Stimulated activated CD8-positive, alpha-beta memory T cell treated with anti-CD3 and anti-CD28 coated beads, Interleukin-4, amount 100 ng/mL, for 48 hours (primary cell): ENCODE data around the gene MOB4.
A peak's percentile ranks its signal among the peaks of the same experiment; 100 is the strongest.
"Not testable (repeated sequence)": the region's sequence is repeated elsewhere in the genome, so short reads cannot be mapped to it uniquely, and the experiment has no call there.

ENCODE experiments used
- DNase-seq: peaks from one replicate; pipeline ENCODE4 v3.0.0-alpha.2; 2020

The MOB4 gene

GRCh38 chr2:197515315-197515738 is 539 bp upstream of the MOB4 start:
- DNase-seq: no peak

DNA sequence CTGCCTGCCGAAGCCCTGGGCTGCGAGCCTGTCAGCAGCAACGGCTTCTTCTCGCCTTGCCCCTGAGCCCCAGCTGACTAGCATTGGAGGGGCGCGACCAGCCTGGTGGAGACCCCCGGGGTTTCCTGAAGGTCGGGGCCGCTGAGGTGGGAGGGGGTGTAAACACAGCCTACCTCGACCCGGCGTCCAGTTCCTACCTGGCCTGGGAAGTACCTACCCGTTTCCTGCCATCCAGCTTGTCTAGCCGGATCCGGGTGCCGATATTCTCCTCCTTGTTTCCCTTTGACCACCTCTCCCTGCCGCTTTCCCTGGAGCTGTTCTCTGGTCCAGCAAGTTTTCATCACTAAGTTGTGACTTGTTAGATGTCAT is 511 bp downstream of the MOB4 start:
- peak; percentile 46 for DNase-seq

DNA sequence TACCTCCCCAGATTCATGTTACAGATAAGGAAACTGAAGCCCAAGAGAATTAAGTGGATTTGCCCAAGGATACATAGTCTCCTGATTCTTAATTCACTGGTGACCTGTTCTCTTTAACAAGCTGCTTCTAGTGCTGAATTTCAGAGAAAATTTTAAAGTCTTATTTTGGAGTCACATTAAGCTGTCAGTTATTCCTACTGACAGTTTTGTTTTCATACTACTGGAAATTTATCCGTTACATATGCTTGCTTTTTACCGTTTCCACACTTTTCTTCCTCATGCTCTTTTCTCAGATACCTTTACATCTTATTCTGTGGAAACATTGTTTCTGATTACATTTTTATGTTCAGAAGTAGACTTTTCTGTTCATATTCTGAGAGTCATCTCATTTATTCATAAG is 1.3 kb downstream of the MOB4 start:
- DNase-seq: no peak

DNA sequence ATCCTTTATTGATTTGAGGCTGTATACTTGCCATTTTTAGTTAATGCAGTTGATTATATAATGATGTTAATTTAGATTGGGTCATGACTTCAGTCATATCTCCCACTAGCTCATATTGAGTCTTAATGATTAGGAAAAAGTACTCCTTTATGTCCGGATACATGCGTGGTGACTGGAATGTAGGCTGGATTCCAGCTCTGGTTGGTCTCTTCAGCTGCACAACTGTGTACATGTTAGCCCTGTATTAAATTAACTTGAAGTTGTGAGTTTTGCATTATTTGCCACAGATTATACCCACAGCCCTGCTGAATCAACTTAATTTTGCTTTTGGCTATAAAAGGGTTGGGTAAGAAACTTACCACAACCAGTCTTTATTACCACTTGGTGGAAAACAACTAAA is 22.5 kb downstream of the MOB4 start:
- no peak for DNase-seq

DNA sequence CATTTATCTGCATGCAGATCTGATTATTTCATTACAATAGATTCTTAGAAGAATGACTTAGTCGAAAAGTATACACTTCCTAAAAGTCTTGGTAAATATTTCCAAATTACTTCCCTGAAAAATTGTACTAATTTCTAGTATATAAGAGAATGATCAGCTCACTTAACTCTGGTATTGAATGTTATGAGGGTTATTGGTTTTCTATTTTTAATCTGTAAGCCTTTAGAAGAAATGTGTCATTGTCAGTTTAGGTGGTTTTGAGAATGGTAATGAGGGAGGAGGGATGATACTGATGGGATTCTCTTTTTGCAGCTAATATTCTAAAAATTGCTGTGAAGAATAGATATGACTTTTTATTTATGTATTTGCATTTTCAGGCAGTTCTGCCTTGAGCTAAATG is 23.9 kb downstream of the MOB4 start:
- no peak for DNase-seq

DNA sequence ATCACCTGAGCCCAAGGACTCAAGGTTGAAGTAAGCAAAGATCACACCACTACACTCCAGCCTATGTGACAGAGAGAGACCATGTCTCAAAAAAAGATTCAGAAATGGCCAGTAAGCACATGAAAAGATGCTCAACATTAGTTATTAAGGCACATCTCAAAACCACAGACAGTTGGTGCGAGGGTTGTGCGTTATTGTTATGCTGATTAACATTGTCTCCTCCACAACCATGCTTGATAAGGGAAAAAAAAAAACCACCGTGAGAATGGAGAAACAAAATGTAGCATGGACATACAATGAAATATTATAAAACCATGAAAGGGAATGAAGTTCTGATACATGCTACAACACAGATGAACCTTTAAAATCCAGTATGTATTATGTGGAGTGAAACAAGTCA is 27.3 kb downstream of the MOB4 start:
- no peak for DNase-seq

DNA sequence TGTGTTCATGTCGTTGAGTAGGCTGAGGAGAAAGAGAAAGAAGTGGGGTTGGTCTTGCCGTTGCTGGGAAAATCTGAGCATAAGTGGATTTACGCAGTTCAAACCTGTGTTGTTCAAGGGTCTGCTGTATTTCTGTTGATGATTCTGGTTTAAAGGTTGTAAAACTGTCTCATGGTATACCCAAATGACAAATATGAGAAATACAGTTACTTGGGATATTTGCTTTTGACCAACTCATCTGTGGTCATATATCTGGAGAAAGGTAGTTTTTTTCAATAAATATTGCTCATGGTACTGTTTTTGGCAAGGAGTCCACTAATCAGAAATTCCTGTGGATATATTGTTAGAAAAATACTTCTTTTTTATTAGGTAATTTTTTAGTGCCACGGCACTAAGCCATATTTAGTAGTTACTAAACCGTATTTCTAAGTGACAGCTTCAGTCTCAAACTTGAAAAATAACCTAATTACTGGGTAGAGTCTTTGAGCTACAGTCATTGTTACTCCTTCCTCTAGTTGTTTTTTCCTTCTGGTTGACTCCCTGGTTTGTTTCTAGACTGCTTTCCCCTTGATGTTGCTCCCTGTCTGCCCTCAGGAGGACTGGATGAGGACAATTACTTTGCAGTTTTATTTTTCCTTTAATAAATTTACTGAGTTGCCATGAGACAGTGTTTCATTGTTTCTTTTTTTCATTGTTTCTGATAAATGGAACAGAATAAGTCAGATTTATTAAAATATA is 31.5 kb downstream of the MOB4 start:
- DNase-seq: no peak

DNA sequence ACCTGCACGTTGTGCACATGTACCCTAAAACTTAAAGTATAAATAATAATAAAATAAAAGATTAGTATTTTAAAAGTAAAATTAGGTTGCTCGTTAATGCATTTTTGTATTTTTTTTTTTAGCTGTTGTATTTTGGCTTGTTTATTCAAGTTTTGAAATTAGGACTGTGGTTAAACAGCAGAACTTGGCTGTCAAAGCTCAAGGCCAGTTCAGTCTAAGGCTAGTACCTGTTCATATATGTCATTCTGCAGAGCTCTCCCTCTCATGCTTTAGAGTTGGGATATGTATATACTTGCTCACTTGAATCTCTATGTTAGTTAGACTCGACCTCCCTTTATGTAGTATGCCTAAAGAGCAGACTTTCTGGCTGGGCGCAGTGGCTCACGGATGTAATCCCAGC is 32.7 kb downstream of the MOB4 start:
- no peak for DNase-seq

GRCh38 chr2:197551260-197551659 is 35.4 kb downstream of the MOB4 start:
- not testable (repeated sequence) for DNase-seq

DNA sequence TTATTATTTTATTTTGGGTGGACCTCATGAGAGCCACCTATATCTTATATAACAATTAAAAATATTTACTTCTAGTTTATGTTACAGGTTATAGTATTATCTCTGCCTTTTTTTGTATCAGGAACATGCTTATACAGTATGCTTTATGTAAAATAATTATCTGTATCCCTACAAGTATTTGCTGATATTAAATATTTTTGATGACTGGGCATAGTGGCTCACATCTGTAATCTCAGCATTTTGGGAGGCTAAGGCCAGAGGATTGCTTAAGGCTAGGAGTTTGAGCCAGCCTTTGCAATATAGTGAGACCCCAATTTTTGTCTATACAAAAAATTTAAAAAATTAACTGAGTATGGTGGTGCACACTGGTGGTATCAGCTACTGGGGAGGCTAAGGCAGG is 39.6 kb downstream of the MOB4 start:
- no peak for DNase-seq

- no peak for DNase-seq
These were observed 40.6 kb downstream of the MOB4 start for GRCh38 chr2:197556456-197556855.

- DNase-seq: no peak
These were observed 42.5 kb downstream of the MOB4 start for GRCh38 chr2:197558393-197558792.

DNA sequence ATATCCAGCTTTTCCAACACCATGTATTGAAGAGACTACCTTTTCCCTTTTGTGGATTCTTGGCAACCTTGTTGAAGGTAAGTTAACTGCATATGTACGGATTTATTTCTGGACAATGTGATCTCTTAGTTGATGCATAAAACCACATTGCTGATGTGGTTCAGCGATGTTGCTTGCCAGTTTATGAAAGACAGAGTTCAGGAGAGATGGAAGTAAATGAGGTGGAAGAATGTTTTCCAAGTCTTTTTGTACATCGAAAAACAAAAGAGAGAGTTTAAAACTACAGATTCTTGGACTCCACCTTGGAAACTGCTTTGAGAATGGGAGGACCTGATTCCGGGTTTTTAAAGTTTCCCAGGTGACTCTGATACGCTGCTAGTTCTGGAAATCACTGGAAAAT is 43.8 kb downstream of the MOB4 start:
- DNase-seq: no peak

DNA sequence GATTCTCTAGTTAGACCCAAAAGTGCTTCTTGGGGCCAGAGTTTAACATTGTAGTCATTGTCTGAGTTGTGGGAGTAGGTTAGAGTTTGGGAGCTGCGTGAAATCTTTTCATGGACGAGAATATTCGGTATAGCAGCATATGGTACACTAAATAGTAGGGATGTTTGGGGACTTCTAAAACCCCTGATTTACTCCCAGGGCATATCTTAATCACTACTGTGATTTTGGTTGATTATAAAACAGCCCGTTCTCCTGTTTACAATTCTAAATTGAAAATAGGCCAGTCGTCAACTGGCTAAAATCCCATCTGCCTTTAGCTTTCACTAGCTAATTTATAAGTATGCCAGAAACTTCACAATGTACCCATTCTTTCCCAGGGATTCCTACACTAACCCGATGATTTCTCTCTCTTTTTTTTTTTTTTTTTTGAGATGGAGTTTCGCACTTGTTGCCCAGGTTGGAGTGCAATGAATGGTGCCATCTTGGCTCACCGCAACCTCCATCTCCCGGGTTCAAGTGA is 44.3 kb downstream of the MOB4 start:
- no peak for DNase-seq

DNA sequence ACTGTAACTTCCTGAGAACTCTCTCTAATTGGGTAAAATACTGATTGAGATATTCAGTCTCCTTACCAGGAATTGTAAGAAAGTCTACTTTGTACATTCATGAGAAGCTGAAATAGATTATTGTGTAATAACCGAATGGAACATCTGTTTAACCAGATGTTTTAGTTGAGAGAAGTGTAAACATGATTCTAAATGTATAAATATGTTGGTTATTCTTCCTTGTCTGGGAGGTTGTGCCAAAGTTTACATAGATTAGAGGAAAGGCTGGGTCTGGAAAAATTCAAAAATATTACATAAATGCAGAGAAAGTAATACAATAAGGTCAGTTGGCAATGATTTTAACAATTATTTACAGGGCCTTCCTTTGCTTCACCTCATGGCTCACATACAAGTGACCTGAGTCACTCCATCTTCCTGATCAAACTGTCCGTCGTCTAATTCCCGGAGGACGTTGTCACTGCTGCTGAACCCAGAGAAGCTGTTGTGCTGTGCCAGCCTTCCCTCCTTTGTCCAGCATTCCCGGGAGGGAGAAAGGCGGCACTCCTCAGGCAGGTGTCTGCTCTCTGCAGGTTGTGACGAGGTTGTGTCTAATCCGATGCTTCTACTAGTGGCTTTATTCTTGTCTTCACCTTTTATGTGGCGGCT is 55.9 kb downstream of the MOB4 start:
- DNase-seq: no peak

GRCh38 chr2:197573608-197574007 is 57.7 kb downstream of the MOB4 start:
- DNase-seq: no peak

DNA sequence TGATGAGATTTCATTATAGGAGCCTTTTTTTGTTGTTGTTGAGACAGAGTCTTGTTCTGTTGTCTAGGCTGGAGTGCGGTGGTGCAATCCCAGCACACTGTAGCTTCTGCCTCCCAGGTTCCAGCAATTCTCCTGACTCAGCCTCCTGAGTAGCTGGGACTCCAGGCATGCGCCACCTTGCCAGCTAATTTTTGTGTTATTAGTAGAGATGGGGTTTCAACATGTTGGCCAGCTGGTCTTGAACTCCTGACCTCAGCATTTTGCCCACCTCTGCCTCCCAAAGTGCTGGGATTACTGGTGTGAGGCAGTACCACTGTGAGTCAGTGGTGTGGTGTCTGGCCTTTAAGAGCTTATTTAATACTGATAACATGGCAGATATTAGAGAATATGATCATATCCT is 60.1 kb downstream of the MOB4 start:
- DNase-seq: no peak

GRCh38 chr2:197576631-197577030 is 60.8 kb downstream of the MOB4 start:
- DNase-seq: no peak

- no peak for DNase-seq
These were observed 61.6 kb downstream of the MOB4 start for GRCh38 chr2:197577446-197577845.

GRCh38 chr2:197578294-197578693 is 62.4 kb downstream of the MOB4 start:
- DNase-seq: not testable (repeated sequence)

DNA sequence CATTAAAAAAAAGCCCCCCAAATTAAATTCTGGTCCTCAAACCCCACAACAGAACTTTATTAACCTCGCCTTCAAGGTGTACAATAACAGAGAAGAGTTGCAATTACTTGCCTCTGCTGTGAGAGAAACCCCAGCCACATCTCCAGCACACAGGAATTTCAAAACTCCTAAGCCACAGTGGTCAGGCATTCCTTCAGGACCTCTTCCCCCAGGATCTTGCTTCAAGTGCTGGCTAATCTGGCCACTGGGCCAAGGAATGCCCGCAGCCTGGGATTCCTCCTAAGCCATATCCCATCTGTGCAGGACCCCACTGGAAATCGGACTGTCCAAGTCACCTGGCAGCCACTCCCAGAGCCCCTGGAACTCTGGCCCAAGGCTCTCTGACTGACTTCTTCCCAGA is 64.3 kb downstream of the MOB4 start:
- not testable (repeated sequence) for DNase-seq

- not testable (repeated sequence) for DNase-seq
These were observed 71.4 kb downstream of the MOB4 start for GRCh38 chr2:197587255-197587654.

GRCh38 chr2:197591339-197592072 is 75.6 kb downstream of the MOB4 start:
- no peak for DNase-seq

DNA sequence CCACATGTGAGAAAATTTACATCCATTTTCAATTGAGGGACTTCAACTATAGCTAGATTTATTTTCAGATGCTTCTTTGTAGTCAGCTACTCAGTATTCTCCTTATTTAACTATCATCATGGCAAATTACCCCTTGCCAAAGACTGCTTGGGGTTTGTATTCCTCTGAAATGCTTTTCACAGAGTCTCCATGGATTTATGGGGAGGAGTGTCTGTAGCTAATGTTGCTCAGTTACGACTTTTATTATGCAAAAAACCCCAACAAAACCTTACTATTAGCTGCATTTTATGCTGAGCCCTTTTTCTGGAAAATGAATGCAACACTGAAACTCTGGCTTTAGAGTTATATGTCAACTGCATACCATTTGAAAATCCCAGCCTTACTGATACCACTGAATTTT is 80.9 kb downstream of the MOB4 start:
- no peak for DNase-seq
